ENCODE measurements around the gene ZNF333. TPM values are rescaled to one million over a fixed set of nuclear protein-coding genes. Genes with fewer than 3 reads are reported as not detected.

ZNF333 gene
- total RNA-seq, 6 experiments from 2014 or later = 7.9 to 10.0 (median 9.1) TPM

DNA sequence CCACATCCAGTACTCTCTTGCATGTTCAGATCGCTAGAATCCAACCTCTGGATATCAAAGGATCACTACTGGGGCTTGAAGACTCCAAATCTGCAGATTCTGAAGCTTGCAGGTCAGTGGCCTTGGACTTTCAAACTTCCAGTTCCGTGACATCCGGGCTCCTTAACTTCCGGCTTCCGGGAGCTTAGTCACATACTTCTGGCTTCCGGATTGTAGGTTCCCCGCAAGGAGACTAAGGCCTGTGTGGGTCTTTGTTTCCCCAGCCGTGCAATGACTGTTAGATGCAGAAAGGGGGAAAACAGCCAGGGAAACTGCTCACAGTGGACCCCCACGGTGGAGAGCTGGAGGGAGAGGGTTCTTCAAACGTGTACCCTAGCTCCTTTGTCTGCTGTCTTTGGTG, 41.4 kb downstream of the ZNF333 start:
- Mint-ChIP-seq H3K27ac (no peak overlapping the region), H3K9me3 (peaks cover 36% of the 10 kb centered on the region)
- no peak for DNase-seq

DNA sequence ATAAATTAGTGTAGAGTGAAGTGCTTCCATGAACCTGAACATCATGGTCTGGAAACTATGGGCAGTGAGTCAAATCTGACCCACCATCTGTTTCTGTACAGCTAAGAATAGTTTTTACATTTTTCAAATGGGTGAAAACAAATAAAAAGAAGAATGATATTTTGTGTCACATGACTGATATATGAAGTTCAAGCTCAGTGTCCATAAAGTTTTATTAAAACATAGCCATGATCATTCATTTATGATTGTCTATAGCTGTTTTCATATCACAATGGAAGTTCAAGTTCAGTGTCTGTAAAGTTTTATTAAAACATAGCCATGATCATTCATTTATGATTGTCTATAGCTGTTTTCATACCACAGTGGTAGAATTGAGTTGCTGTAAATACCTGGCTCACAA, 42.7 kb downstream of the ZNF333 start:
- Mint-ChIP-seq H3K4me3 (no peak overlapping the region), H3K4me1 (ENCODE audit: low read depth) (no peaks in the 10 kb centered on the region), H3K36me3 (ENCODE audit: low read depth) (no peaks in the 10 kb centered on the region), H3K27me3 (ENCODE audit: insufficient read depth) (peaks cover 3% of the 10 kb centered on the region), H3K27ac (no peak overlapping the region), H3K9me3 (peaks cover 23% of the 10 kb centered on the region)
- DNase-seq = no peak
- TF ChIP-seq, protein P1, sequence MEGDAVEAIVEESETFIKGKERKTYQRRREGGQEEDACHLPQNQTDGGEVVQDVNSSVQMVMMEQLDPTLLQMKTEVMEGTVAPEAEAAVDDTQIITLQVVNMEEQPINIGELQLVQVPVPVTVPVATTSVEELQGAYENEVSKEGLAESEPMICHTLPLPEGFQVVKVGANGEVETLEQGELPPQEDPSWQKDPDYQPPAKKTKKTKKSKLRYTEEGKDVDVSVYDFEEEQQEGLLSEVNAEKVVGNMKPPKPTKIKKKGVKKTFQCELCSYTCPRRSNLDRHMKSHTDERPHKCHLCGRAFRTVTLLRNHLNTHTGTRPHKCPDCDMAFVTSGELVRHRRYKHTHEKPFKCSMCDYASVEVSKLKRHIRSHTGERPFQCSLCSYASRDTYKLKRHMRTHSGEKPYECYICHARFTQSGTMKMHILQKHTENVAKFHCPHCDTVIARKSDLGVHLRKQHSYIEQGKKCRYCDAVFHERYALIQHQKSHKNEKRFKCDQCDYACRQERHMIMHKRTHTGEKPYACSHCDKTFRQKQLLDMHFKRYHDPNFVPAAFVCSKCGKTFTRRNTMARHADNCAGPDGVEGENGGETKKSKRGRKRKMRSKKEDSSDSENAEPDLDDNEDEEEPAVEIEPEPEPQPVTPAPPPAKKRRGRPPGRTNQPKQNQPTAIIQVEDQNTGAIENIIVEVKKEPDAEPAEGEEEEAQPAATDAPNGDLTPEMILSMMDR (IDR thresholded peaks at IDR 0.05) = no peak

More for the DNA sequence above, 41.4 kb downstream of the ZNF333 start:
- TF ChIP-seq, protein P1 (IDR thresholded peaks at IDR 0.05) = no peak
- H3K27me3 Mint-ChIP-seq (ENCODE audit: insufficient read depth) = peaks cover 3% of the 10 kb centered on the region
- no peaks in the 10 kb centered on the region for H3K4me1 Mint-ChIP-seq (ENCODE audit: low read depth)
- no peaks in the 10 kb centered on the region for H3K36me3 Mint-ChIP-seq (ENCODE audit: low read depth)
- H3K4me3 Mint-ChIP-seq = no peak overlapping the region

DNA sequence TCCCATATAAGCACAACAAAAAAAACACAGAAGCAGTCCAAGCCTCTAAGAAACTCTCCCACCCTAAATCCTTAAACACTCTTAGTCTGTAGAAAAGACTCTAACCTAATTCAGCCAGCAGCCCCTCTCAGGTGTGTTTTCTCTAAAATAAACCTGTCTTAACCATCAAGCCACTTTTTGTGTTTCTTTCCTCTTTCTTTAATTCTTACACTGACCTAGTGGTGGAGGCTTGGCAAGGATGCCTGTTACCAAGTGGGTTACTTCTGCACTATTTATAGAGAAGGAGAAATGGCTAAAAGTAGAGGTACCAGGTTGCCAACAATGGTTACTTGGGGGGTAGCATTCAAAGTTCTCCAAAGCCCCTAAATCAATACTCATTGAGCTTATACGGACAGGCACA, 43.7 kb downstream of the ZNF333 start:
- TF ChIP-seq, protein P1 (IDR thresholded peaks at IDR 0.05) = no peak
- no peak for DNase-seq
- no peak overlapping the region for H3K27ac Mint-ChIP-seq
- peaks cover 17% of the 10 kb centered on the region for H3K9me3 Mint-ChIP-seq
- H3K27me3 Mint-ChIP-seq (ENCODE audit: insufficient read depth) = peaks cover 3% of the 10 kb centered on the region
- H3K4me3 Mint-ChIP-seq = no peak overlapping the region
- H3K4me1 Mint-ChIP-seq (ENCODE audit: low read depth) = no peaks in the 10 kb centered on the region
- no peaks in the 10 kb centered on the region for H3K36me3 Mint-ChIP-seq (ENCODE audit: low read depth)

DNA sequence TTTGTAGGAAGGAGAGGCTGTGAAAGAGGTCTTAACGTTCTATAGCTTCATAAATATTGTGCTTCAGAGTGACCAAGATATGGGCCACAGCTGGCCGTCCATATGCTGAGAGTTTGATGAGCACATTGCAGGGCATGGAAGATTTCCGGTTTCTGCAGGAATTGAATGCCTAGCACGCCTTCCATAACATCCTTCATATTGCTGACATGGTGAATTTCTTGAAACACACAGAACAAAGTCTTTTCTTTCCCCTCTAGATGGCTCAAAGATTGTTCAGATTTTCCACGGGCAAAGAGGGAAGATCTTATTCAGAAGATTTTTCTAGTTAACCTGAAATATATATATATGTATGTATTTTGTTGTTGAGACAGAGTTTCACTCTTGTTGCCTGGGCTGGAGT, 46.1 kb downstream of the ZNF333 start:
- TF ChIP-seq, protein P1 (IDR thresholded peaks at IDR 0.05) = no peak
- DNase-seq = no peak
- peaks cover 8% of the 10 kb centered on the region for H3K9me3 Mint-ChIP-seq
- H3K4me1 Mint-ChIP-seq (ENCODE audit: low read depth) = no peaks in the 10 kb centered on the region
- no peaks in the 10 kb centered on the region for H3K36me3 Mint-ChIP-seq (ENCODE audit: low read depth)
- H3K27me3 Mint-ChIP-seq (ENCODE audit: insufficient read depth) = peaks cover 3% of the 10 kb centered on the region
- H3K4me3 Mint-ChIP-seq = no peak overlapping the region
- no peak overlapping the region for H3K27ac Mint-ChIP-seq

DNA sequence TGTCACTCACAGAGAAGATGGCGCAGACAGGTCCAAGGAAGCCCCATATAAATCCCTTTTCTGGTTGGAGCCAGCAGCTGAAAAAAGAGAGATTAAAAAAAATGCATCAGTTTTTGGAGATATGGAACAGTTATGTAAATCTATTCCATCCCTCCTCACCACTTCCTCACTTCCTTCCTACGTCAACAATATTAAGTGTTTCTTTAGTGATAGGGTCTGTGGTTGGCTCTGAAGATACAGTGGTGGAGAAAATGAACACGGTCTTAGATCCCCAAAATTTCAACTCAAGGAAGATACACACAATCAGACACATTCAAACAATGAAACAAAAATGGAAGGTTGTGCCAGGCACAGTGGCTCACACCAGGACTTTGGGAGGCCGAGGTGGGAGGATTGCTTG, 57.0 kb downstream of the ZNF333 start:
- H3K9me3 Mint-ChIP-seq = peaks cover 12% of the 10 kb centered on the region; the same call in 1 of the 2 replicates

More for the DNA sequence above, 57.0 kb downstream of the ZNF333 start:
- DNase-seq = no peak
- Mint-ChIP-seq H3K27me3 (ENCODE audit: insufficient read depth) (peaks cover 2% of the 10 kb centered on the region), H3K27ac (no peak overlapping the region), H3K4me3 (no peak overlapping the region), H3K36me3 (ENCODE audit: low read depth) (no peaks in the 10 kb centered on the region), H3K4me1 (ENCODE audit: low read depth) (no peaks in the 10 kb centered on the region)
- TF ChIP-seq, protein P1 (IDR thresholded peaks at IDR 0.05) = no peak
